Activated CD4-positive, alpha-beta T cell treated with anti-CD3 and anti-CD28 coated beads for 4 hours (primary cell): ENCODE measurements around the gene APP.

Source experiments
- DNase-seq, 2 donors: peaks; one replicate each; pipeline ENCODE4 v3.0.0-alpha.2; 2020

Gene APP

GRCh38 chr21:26125433-26126167, 45.0 kb downstream of the APP start:
- DNase-seq = no peak

DNA sequence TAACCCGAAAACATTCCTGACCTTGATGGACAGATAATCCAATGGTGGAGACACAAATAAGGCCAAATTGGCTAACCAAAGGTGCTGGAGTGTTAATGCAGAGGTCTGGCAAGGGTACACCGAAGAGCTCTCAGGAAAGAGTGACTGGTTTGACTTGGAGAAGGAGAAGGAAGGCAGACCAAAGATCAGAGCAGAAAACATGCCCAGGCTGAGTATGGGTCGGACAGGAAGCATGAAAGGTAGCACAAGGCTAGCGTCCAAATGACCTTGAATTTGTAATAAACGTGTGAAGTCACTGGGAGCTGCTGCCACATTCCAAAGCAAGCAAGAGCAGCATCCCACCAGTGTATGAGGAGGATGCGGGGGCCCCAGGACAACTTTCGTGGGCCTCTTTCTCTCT, 45.7 kb downstream of the APP start:
- DNase-seq = no peak

DNA sequence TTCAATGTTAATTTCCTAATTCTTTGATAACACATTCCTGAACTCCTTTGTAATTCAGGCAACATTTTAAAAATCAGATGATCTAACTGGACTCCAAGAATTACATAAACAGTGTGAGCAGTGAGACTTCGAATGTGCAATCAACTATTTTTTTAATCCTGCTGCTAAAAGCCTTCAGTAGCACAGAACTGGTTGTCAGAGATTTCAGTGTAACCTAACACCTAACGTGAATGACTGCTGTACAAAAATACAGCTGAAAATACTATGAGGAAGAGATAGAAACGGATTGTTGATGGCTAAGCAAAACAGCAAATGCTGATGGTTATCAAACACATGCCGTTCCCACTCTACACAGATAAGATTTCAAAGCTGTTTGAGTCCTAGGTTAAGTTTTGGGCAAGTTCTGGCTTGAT, 46.1 kb downstream of the APP start:
- DNase-seq = no peak

GRCh38 chr21:26123012-26123411, 47.6 kb downstream of the APP start:
- DNase-seq = no peak

DNA sequence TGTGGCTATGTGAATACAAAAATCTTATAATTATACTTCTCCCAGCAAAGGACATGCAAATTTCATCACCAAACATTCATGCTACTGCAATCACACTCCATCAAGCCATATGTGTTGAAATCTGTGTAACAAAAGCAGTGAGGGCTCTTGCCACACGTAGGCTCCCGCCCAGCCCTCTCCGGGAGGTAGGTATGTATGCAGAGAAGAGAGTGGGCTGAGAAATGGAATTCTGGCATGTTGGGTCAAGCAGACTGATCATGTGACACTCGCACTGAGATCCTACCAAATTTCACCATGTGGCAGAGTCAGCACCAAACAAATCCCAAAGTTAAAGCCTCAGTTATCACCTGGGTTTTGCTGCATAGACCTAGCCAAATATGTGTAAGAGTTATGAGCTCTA, 49.7 kb downstream of the APP start:
- DNase-seq = no peak

DNA sequence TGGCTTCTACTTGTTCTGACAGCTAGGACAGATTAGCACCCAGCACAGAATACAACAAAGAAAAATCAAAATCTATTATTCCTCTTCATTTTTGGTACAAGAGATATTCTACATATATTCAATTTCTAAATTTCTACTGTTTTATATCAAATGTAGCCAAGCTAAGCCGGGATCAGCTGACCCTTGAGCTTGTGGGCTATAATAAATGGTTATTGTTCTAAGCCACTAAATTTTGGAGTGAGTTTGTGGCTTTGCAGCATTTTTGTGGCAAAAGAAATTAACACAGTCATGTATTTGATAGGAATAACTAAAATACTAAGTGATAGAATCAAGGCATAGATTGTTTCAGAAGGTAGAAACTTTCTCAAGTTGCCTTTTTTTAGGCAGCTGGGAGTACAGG, 50.7 kb downstream of the APP start:
- no peak for DNase-seq

DNA sequence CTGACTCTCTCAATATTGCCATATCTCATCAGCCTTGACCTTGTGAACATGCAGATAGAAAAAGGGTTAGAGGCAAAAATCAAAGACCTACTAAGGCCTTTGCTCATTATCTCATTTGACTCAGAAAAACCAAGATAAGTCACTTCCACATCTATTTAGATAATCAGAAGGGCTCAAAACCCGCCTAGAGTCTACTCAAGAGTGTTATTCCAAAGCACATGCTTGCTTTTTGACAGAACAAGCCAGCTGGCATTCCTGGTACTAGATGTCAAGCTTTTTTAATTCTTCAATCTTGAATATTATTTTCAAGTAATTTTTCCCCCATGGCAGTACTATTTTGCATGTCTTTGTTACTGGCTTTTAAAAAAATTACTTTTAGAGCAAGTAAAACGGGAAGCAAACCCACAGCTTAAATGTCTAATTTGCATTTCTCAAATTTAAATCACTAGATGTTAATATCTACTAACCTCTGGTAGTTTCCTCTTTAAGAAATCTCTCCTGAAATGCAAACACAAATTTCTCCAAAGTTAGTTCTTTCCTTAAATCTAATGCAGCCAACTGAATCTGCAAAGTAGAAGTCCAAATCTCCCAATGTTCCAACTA, 51.5 kb downstream of the APP start:
- DNase-seq = no peak

GRCh38 chr21:26117972-26118367, 52.6 kb downstream of the APP start:
- DNase-seq = no peak

GRCh38 chr21:26117324-26117971, 53.1 kb downstream of the APP start:
- no peak for DNase-seq

DNA sequence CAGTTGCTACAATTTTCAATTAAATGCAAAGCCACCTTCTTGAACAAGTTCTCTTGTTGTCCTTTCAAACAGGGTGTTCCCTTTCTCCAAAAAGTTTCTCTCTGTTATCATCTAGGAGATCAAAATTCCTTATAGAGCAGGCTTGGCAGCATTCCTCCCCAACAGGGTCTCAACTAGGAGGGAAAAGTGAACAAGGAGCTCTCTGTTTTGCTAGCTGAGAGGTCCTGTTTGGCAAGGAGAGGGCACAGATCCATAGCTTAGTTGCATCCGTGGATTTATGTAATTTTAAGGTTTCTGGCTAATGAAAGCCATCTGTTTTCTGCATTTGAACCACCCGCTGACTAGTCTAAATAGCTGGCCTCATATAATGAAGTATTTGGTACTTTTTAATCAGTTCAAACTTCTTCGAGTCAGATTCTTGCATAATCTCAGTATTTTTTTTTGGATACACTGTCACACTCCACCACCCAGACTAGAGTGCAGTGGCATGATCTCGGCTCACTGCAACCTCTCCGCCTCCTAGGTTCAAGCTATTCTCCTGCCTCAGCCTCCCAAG, 54.0 kb downstream of the APP start:
- DNase-seq = no peak

DNA sequence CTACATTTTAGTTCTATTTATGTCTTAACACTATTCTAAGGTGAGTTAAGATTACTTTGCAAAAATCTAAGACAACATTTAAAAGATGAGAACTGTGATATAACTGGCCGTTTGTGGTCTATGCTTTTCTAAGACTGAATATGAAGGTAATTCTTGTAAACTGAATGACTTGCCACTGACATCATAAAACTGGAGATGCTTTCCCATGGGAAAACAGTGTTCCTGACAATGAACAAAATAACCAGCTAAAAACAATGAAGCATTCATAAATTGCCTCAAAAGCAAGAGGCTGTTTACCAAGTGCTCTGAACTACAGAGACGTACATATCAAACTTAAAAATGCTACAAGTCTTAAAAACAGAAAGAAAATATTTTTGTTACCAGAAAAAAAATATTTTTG, 54.7 kb downstream of the APP start:
- no peak for DNase-seq

DNA sequence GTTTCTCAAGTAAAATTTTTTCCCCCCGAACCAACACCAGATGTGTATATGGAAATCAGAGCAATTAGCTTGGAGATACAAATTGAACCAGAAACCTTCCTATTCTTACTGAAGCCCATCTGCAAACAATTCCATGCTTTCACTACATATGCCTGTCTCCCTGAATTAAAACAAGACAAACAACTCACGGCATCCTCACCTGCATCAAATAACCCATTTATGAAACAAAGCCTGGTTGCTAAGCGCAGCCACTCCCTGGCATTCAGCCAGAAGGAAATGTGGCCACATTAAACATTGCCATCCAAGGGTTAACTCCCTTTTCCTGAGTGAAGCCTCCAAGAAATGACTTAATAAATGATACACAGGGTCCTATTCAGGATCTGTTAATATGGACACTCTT, 55.3 kb downstream of the APP start:
- no peak for DNase-seq

DNA sequence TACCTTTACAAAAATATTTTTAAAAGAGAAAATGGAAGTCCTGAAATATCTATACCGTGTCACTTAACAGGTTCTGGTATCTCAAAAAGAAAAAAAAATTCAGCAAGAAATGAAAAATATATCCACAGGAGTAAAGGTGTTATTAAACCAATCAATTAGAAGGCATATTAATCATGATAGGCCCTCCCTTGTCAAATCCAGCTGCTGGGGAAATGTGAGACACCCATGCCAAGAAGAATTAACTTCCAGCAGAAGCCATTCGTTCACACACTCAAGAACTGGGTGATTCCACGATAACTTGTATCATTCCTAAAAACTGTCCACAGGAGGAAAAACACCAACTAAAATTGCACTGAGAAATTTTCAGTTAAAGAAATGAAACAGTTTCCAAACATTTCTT, 57.6 kb downstream of the APP start:
- DNase-seq = no peak

DNA sequence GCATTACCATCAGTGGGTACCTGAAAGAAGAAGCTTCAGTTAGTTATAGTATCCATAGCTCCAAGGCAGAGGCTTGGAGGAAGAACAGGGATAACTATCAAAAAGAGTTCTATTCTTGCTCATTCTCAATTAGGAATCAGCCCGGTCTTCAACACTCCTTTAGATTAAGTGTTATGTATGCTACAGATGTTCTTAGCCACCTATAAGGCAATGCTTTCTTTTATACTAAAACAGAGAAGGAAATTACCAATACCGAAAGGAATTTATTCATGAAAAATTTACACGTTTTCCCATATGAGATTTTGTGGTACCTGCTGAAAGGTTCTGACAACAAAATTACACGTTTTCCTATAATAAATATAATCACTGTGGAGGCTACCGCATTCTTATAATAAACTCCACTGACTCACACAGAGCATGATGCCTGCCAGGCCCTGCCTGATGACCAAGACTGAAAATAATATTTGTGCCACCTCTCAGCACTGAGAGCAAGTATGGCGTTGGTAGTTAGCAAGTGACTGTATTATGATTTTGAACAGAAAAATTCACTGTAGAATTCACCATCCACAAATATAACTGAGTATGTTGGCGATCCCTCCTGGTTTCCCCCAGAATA, 58.3 kb downstream of the APP start:
- no peak for DNase-seq

DNA sequence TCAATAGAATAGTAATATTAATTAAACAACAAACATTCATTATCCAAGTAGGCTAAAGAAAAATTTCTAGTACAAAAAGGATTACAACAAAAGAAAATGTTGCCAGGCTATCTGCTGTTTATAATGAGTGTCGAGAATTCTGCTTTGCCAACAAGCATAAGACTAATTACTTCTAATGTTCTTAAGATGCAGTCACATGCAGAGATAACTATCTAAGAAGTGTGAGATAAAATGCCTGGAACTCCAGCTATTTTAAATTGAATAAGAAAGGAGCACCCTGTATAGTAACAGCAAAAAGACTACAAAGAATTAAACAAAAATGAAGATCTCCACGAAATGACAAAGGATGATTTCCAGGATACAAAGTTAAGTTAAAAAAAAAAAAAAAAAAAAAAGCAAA, 59.9 kb downstream of the APP start:
- DNase-seq = no peak

DNA sequence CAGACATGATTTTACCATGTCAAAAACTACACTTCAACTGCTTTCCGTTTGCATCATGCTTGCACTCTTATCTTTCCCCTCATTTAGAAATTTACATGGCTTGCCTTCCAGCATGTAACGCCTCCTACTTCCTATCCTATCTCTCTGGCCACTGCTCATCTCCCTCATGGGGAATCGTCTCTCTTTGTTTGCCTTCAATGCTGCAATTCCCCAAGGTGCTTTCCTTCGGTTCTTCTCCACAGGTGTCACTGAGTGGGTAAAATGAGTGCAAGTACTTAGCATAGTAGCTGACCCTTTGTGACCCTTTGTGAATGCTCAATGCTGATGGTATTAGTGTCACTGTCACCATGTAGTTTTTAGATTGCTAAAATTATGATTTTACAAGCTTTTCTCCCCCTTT, 63.1 kb downstream of the APP start:
- no peak for DNase-seq

- no peak for DNase-seq
These were observed 64.0 kb downstream of the APP start for GRCh38 chr21:26106562-26106961.

- no peak for DNase-seq
These were observed 64.8 kb downstream of the APP start for GRCh38 chr21:26105819-26106218.

GRCh38 chr21:26100573-26100972, 70.0 kb downstream of the APP start:
- DNase-seq = no peak

- no peak for DNase-seq
These were observed 70.9 kb downstream of the APP start for GRCh38 chr21:26099610-26100219.

- DNase-seq = no peak
These were observed 71.7 kb downstream of the APP start for GRCh38 chr21:26098772-26099397.

DNA sequence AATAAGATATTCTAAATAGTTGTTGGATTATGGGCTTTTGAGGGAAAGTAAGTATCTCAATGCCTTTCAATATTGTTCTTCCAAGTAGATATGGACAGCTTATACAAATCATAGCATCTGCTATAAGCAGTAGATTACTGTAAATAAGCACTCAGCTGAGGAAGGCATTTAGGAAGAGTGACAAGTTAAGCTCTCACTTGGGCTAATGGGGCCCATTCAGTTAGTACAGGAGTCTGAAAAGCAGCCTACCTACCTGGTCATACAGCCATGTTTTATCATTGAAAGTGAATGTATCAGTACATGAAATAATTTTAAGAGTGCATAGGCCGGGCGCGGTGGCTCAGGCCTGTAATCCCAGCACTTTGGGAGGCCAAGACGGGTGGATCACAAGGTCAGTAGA, 73.1 kb downstream of the APP start:
- no peak for DNase-seq
